SH-SY5Y (cell line): Measurements from ENCODE around the gene G2E3.

Experiments used
- GATA2 ChIP-seq: IDR thresholded peaks from 2 replicates; pipeline ENCODE4 v1.6.1; 2011; ENCODE audit warnings: mild to moderate bottlenecking, low read depth, low read length
- GATA3 ChIP-seq: IDR thresholded peaks from 2 replicates; pipeline ENCODE4 v1.6.1; 2011; ENCODE audit warnings: low read depth, mild to moderate bottlenecking, low read length, moderate library complexity

- no peak for TF ChIP-seq GATA2
- TF ChIP-seq GATA3, result no peak
Measured at GRCh38 chr14:30638926-30639325, 80.0 kb downstream of the G2E3 start.
